ENCODE results near the gene GASK1A. TPM values are rescaled to one million over a fixed set of nuclear protein-coding genes. Genes with fewer than 3 reads are reported as not detected.
"Not testable (repeated sequence)": the region's sequence is repeated elsewhere in the genome, so short reads cannot be mapped to it uniquely, and the experiment has no call there.

GASK1A gene
- total RNA-seq, 1 donor from 2014 or later: 0.09 TPM

- intact Hi-C loops (cut with micrococcal nuclease): no loop called here
Observed at GRCh38 chr3:43031485-43031884, 52.4 kb downstream of the GASK1A start.

DNA sequence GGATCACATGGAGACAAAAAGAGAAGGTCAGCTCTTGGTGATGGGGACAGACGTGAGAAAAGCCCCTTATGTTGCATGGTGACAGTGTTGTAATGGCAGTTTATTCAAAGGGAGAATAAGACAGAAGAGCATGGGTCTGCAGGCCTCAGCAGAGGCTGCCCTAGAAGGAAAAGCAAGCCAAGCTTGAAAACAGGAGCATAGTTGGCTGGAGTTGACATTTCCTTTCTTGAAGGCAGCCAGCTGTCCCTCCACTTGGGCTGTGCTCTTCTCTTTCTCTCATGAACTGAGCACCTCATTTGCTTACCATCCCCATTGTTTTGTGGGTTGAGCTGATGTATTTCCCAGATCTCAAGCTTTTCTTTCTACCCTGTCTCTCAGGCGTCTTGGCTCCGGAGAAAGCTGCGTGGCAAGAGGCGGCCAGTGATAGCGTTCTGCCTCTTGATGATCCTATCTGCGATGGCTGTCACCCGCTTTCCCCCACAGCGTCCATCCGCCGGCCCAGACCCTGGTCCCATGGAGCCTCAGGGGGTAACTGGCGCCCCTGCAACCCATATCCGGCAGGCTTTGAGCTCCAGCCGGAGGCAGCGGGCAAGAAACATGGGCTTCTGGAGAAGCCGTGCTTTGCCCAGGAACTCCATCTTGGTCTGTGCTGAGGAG lies 52.9 kb downstream of the GASK1A start:
- intact Hi-C loops (cut with micrococcal nuclease): no loop called here

- intact Hi-C loops (cut with micrococcal nuclease): no loop called here
Observed at GRCh38 chr3:43032646-43033628, 53.8 kb downstream of the GASK1A start.

DNA sequence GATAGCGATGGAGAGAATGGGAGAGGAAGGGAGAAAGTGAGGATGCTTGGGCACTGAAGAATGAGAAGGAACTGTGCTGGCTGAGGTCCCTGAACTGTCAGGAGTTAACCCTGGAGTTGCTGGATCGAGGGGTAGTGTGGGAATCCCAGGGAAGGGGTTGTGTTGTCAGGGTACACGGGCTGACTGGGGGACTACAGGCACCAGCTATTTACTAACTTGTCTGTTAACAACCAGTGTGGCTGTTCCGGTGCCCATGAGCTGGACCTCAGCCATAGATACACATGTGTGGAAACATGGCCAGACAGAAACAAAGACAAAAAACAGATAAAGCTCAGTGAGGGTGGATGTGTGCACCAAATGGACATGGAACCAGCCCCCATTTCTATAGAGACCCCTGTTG lies 55.1 kb downstream of the GASK1A start:
- intact Hi-C loops (cut with micrococcal nuclease): no loop called here

DNA sequence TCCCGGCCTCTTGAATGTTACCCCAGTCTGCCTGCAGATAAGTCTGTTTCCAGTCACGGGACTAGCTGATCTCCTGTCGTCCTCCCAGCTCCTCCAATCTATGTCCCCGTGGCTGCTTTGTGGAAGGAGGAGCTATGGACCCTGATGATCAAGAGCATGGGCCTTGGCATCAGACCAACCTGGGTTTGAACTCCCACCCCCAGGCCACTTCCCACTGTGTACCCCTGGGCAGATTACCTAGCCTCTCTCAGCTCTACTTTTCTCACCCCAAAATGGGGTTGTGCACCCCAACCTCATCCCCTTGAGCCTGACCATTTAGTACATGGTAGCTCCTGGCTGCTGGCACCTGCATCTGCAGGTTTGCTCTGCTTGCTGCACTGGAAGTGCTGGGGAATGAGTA lies 55.8 kb downstream of the GASK1A start:
- intact Hi-C loops (cut with micrococcal nuclease): no loop called here

DNA sequence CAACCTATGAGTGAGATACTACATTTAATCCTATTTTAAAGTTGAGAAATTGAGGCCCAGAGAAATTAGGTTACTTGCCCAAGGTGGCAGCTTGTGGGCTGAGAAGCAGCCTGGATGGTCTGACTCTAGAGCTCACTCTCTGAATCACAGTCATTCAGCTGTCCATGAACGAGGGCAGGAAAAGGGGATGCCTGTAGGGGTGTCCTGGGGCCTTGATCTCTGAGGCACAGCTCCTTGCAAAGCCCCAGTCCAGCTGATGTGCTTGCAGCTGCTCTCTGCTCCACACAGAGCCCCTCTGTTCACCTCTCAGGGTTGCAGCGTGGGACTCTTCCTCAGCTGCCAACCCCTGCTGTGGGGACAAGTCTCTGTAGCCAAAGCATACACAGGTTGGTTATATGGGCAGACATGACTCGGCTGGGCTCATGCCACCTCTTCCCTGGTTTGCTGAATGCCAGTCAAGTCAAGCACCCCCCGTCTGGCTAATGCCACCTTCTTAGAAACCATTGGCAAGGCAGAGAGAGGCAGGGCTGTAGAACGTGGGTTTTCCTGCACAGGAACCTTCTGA lies 56.8 kb downstream of the GASK1A start:
- intact Hi-C loops (cut with micrococcal nuclease): no loop called here

GRCh38 chr3:43036621-43037423 lies 57.7 kb downstream of the GASK1A start:
- intact Hi-C loops (cut with micrococcal nuclease): no loop called here

DNA sequence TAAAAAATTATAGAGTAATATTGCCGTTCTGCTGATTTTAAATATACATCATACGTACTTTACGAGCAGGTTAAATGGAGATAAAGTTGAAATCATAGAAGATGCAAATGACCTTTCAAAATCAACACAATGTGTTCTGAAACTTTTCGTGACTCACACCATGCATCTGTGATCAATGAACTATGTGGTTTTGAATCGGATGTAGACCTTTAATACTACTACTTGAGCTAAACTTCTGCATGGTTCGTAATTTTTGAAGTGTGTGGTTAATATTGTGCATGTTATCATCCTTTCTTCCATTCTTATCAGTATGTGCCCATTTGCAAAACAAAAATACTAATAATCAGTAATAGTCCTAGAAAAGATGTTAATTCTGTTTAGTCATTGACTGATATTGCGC lies 58.9 kb downstream of the GASK1A start:
- intact Hi-C loops (cut with micrococcal nuclease): no loop called here

- intact Hi-C loops (cut with micrococcal nuclease): no loop called here
Observed at GRCh38 chr3:43041517-43041916, 62.4 kb downstream of the GASK1A start.

DNA sequence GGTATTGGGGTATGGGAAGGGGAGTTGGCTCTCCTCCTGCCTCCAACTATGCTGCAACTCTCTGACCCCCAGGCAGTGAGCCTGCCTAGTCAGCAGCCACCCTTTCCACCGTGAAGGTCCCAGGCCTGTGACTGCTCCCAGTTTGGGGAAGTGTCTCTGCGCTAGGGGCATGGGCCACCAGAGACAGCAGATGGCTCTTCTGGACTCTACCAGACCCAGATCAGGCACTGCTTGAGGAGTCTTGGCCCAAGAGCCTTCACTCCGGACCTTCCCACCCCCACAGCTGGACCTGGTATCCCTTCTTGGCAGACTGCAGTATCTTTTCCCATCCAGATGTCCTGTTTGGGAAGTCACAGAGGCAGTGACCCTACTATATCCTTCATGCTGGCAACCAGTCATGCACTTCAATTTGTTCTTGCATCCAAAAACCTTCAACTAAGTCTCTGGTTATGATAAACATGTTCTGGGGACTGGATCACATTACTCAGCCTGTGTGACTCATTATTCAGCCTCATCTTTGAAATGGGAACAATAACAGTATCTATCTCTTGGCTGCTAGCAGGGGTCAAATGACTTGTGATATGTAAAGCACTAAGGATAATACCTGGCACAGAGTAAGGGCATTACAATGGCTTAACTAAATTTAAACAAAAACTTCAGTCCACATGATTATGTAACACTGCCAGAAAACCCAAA lies 64.1 kb downstream of the GASK1A start:
- intact Hi-C loops (cut with micrococcal nuclease): no loop called here

- intact Hi-C loops (cut with micrococcal nuclease): no loop called here
Observed at GRCh38 chr3:43043793-43044192, 64.7 kb downstream of the GASK1A start.

GRCh38 chr3:43045079-43045478 lies 66.0 kb downstream of the GASK1A start:
- intact Hi-C loops (cut with micrococcal nuclease): not testable (repeated sequence)

GRCh38 chr3:43046583-43046982 lies 67.5 kb downstream of the GASK1A start:
- intact Hi-C loops (cut with micrococcal nuclease): no loop called here

DNA sequence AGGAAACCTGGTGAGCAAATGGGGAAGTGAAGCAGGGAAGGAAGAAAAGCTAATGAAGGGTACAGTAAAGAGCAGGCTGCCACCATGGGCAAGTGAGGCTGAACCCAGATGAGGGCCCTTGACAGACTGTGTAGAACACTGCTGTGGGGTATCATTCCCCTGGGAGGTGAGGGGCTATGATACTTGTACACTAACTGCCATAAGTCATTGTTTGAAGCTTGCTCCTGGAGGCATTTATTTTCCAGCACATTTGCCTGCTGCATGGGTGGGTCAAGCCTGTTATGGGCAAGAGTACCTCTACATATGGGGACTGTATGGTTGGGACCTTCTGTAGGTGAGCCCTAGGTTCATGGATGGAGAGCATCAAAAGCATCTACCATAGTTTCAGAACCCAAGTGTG lies 69.4 kb downstream of the GASK1A start:
- intact Hi-C loops (cut with micrococcal nuclease): no loop called here

- intact Hi-C loops (cut with micrococcal nuclease): no loop called here
Observed at GRCh38 chr3:43053291-43053690, 74.2 kb downstream of the GASK1A start.

DNA sequence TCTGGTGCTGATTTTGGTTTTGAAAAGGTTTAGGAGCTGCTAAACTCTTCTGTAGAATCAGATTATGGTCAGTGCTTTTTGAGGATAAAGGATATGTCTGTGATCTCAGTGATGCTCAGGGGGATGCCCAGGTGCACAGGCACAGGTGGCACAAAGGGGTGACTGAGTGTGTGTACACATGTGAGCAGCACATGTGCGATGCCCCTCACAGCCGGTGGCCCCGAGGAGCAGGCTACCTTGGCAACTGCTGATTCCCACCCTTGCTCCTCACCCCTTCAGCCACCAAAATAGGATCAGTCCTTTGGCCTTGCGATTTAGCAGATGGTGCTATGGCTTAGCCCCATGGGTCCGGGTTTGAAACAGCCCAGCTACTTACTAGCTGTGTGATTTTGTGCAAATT lies 75.6 kb downstream of the GASK1A start:
- intact Hi-C loops (cut with micrococcal nuclease): no loop called here

- intact Hi-C loops (cut with micrococcal nuclease): no loop called here
Observed at GRCh38 chr3:43055393-43055792, 76.3 kb downstream of the GASK1A start.

GRCh38 chr3:43055806-43056770 lies 77.0 kb downstream of the GASK1A start:
- intact Hi-C loops (cut with micrococcal nuclease): no loop called here

GRCh38 chr3:43059456-43059855 lies 80.3 kb downstream of the GASK1A start:
- intact Hi-C loops (cut with micrococcal nuclease): no loop called here

Data from T-helper 2 cell treated with Interferon-gamma antibody and Interleukin-4, amounts not matched to agents 100 ng/mL and 5 ng/mL, for 36 hours (primary cell).